ENCODE measurements around the gene TM4SF4.

The TM4SF4 gene

DNA sequence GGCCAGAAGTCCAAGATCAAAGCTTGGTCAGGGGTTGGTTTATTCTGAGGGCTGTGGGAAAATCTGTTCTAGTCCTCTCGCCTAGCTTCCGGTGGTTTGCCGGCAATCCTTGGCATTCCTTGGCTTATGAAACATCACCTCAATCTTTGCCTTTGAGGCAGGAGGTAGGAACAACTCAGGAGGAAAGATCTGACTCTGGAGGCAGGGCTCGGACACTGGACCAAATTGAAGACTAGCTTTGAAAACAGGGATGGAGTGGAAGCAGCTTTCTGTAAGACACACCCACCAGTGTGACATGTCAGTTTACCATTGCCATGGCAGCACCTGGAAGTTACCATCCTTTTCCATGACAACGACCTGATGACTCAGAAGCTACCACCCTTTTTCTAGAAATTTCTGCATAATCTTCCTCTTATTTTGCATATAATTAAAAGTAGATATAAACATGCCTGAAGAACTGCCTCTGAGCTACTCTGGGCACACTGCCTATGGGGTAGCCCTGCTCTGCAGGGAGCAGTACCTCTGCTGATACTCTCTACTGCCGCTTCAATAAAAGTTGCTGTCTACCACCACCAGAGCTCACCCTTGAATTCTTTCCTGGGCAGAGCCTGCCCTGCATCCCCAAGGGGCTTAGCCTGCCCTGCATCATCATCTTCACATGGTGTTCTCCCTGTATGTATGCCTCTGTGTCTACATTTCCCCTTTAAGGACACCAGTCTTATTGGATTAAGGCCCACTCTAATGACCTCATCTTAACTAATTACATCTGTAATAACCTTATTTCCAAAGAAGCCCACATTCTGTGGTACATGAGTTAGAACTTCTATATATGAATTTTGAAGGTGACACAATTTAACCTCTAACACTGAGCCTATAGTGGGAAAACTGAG lies 38.3 kb upstream of the TM4SF4 start:
- TF ChIP-seq, protein P1, sequence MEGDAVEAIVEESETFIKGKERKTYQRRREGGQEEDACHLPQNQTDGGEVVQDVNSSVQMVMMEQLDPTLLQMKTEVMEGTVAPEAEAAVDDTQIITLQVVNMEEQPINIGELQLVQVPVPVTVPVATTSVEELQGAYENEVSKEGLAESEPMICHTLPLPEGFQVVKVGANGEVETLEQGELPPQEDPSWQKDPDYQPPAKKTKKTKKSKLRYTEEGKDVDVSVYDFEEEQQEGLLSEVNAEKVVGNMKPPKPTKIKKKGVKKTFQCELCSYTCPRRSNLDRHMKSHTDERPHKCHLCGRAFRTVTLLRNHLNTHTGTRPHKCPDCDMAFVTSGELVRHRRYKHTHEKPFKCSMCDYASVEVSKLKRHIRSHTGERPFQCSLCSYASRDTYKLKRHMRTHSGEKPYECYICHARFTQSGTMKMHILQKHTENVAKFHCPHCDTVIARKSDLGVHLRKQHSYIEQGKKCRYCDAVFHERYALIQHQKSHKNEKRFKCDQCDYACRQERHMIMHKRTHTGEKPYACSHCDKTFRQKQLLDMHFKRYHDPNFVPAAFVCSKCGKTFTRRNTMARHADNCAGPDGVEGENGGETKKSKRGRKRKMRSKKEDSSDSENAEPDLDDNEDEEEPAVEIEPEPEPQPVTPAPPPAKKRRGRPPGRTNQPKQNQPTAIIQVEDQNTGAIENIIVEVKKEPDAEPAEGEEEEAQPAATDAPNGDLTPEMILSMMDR (conservative IDR thresholded peaks at IDR 0.05; ENCODE audit: control insufficient read depth, insufficient read depth, low read depth, low read length), result no peak
- DNase-seq (ENCODE audit: low read depth), result peak; percentile 49
- H3K4me3 ChIP-seq (ENCODE audit: control insufficient read depth, low read depth, low read length), result no peak overlapping the region

DNA sequence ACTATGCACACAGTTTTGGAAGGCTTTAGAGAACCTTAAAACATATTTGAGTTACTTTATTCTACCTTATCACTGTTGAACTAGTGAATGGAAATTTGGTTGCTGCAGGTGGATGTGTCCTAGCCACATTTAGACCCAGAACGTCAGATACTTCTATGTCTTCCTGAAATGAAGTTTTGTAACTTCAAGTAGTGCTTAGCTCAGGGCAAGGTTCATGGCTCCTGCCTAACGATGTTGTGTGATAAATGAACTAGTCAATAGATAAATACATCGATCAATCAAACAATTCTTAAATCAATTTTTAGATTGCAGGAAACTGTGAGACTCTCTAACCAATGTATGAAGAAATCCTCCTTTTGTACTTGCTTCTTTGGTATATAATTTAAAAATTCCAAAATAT lies 37.2 kb upstream of the TM4SF4 start:
- DNase-seq (ENCODE audit: low read depth), result no peak
- TF ChIP-seq, protein P1 (conservative IDR thresholded peaks at IDR 0.05; ENCODE audit: control insufficient read depth, insufficient read depth, low read depth, low read length), result no peak
- H3K4me3 ChIP-seq (ENCODE audit: control insufficient read depth, low read depth, low read length), result no peak overlapping the region

DNA sequence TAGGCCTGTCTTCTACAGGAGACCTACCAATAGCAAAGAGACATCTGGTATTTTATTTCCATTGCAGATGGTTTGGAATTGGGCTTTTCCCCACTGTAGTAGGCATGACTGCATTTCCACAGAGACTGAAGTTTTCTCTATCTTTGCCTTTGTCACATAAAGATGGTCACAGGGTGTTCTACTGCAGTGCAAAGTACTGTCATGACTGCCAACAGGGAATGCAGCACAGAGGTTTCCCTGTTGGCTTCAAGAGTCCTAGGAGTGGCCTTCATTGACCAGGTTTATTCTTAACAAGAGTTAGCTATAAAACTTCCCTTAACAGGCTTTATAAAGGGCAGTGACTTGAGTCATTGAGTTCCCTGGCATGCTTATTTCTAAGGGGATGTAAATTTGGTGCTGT lies 36.8 kb upstream of the TM4SF4 start:
- no peak overlapping the region for H3K4me3 ChIP-seq (ENCODE audit: control insufficient read depth, low read depth, low read length)
- DNase-seq (ENCODE audit: low read depth), result no peak
- TF ChIP-seq, protein P1 (conservative IDR thresholded peaks at IDR 0.05; ENCODE audit: control insufficient read depth, insufficient read depth, low read depth, low read length), result no peak

DNA sequence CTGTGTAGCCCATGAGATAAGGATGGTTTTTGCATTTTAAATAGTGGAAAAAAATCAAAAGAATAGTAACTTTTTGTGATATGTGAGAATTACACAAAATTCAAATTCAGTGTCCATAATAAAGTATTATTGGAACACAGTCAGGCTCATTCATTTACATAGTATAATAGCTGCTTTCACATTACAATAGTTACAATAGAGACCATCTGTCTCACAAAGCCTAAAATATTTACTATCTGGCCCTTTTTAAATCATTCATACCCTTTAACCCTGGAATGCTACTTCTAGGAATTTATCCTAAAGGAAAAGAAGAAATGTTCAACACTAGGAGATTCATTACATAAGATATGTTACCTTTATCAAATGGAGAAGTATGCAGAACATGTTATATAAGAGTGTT lies 35.5 kb upstream of the TM4SF4 start:
- DNase-seq (ENCODE audit: low read depth), result no peak
- H3K4me3 ChIP-seq (ENCODE audit: control insufficient read depth, low read depth, low read length), result no peak overlapping the region
- TF ChIP-seq, protein P1 (conservative IDR thresholded peaks at IDR 0.05; ENCODE audit: control insufficient read depth, insufficient read depth, low read depth, low read length), result no peak

DNA sequence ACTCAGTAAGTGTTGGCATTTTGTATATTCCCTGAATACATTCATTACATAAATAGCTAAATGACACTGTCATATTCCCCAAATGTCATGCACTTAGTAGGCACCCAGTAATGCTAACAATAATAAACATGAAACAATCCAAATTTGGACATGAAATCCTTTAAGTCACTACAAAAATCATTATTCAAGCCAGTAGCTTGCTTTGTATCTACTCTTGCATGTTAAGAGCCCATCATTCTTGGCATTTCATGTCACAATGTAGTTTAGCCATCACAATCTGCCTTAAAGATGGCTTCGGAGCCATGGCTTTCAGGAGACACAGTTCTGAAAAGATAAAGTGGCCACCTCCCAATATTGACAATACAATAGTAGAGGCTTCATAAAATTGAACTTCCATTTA lies 32.9 kb upstream of the TM4SF4 start:
- DNase-seq (ENCODE audit: low read depth), result no peak
- no peak overlapping the region for H3K4me3 ChIP-seq (ENCODE audit: control insufficient read depth, low read depth, low read length)
- TF ChIP-seq, protein P1 (conservative IDR thresholded peaks at IDR 0.05; ENCODE audit: control insufficient read depth, insufficient read depth, low read depth, low read length), result no peak

DNA sequence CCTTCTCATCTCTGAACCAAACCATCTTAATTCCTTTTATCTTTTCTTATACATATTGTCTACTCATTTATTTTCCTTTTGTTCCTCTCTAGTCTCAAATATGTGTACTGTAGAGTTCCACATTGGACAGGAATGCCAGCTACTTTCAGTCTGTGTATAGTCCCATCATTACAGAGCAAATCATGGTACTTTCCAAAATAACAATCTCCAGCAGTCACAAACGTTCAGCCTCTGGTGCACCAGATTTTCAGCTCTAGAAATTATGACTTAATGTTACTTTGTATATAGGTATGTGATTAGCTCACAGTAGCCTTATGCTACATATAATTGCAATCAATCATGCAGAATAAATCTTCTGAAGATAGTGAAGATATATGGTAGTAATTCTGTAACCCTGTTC lies 32.5 kb upstream of the TM4SF4 start:
- no peak for DNase-seq (ENCODE audit: low read depth)
- TF ChIP-seq, protein P1 (conservative IDR thresholded peaks at IDR 0.05; ENCODE audit: control insufficient read depth, insufficient read depth, low read depth, low read length), result no peak
- no peak overlapping the region for H3K4me3 ChIP-seq (ENCODE audit: control insufficient read depth, low read depth, low read length)

Data from fibroblast of mammary gland (primary cell).